DND-41 (cell line): ENCODE data around the gene SLC35F4.

Experiments used
- ATAC-seq: fragments of 200-7000 bp; cut with Tn5 transposase; 3 replicates; pipeline ENCODE4 v1.9.1; 2021; ENCODE audit warnings: low read depth; ENCODE audit not compliant: insufficient read depth
- DNase-seq: peaks from one replicate; pipeline ENCODE4 v3.0.0-alpha.2; 2020
- H2AFZ ChIP-seq: 2 replicates; pipeline ENCODE4 v1.6.0; 2012; ENCODE audit warnings: low read depth, low read length
- H3K27ac ChIP-seq: 2 replicates; pipeline ENCODE4 v1.5.1; 2012; ENCODE audit warnings: low read length, inconsistent platforms
- H3K27me3 ChIP-seq: fragments of 200-600 bp; sonication (generic); 2 replicates; pipeline ENCODE4 v1.6.0; 2012; ENCODE audit warnings: low read length, mild to moderate bottlenecking, inconsistent platforms; ENCODE audit not compliant: insufficient read depth, poor library complexity
- H3K36me3 ChIP-seq: 2 replicates; pipeline ENCODE4 v1.5.1; 2012; ENCODE audit warnings: low read length, inconsistent platforms; ENCODE audit not compliant: insufficient read depth
- H3K4me1 ChIP-seq: 2 replicates; pipeline ENCODE4 v1.5.1; 2012; ENCODE audit warnings: mild to moderate bottlenecking, low read length; ENCODE audit not compliant: insufficient read depth
- H3K4me2 ChIP-seq: 2 replicates; pipeline ENCODE4 v1.6.0; 2012; ENCODE audit warnings: mild to moderate bottlenecking, moderate library complexity, low read length, inconsistent platforms; ENCODE audit not compliant: insufficient read depth
- H3K4me3 ChIP-seq, 2 experiments: fragments of 200-600 bp in 1 of 2; shearing (Covaris generic) in 1 of 2; 2 replicates each; pipeline ENCODE4 v1.5.1; 2012 to 2016; ENCODE audit warnings: inconsistent platforms in 2 of 2, low read length in 2 of 2, mild to moderate bottlenecking in 2 of 2, low read depth in 1 of 2, moderate library complexity in 1 of 2
- H3K79me2 ChIP-seq: 2 replicates; pipeline ENCODE4 v1.6.0; 2012; ENCODE audit warnings: low read length, inconsistent platforms; ENCODE audit not compliant: insufficient read depth
- H3K9ac ChIP-seq: 2 replicates; pipeline ENCODE4 v1.6.0; 2012; ENCODE audit warnings: low read depth, mild to moderate bottlenecking, inconsistent platforms, low read length, moderate library complexity
- H3K9me3 ChIP-seq: 2 replicates; pipeline ENCODE4 v1.5.1; 2012; ENCODE audit warnings: low read length, moderate library complexity, mild to moderate bottlenecking, inconsistent platforms; ENCODE audit not compliant: insufficient read depth, severe bottlenecking
- H4K20me1 ChIP-seq: 2 replicates; pipeline ENCODE4 v1.6.0; 2012; ENCODE audit warnings: low read length; ENCODE audit not compliant: insufficient read depth
- EZH2 ChIP-seq: IDR thresholded peaks from 3 replicates; pipeline ENCODE4 v1.6.1; 2012; ENCODE audit warnings: borderline replicate concordance, low read depth, mild to moderate bottlenecking, moderate library complexity, low read length, inconsistent platforms; ENCODE audit not compliant: severe bottlenecking
- TF ChIP-seq, protein P1 (sequence below): IDR thresholded peaks from 2 replicates; pipeline ENCODE4 v1.5.1; 2012; ENCODE audit warnings: borderline replicate concordance, low read length, moderate library complexity, mild to moderate bottlenecking; ENCODE audit not compliant: poor library complexity, severe bottlenecking; ENCODE audit errors: extremely low read depth

The SLC35F4 gene

DNA sequence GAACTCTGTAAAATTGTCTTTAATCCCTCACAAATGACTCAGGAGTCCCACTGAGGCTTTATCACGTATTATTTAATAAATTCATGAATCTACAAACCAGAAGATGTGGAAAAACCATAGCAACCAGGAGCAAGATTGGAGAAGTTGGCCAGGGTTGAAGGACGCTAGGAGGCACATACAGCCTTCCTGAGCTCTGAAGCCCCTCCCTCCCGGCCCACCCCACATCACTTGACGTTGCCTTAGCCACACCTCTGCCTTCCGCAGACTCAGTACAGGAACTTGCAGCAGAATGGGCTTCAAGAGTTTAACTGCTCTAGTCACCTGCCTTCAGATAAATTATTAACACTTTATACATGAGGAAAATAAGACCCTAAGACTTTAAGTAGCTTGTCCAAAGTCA lies 33.9 kb downstream of the SLC35F4 start:
- Histone ChIP-seq H3K79me2 (no peaks in the 10 kb centered on the region), H3K4me1 (no peaks in the 10 kb centered on the region), H3K4me2 (no peak overlapping the region), H3K9me3 (no peaks in the 10 kb centered on the region), H3K27ac (no peak overlapping the region), H3K36me3 (no peaks in the 10 kb centered on the region), H2AFZ (no peak overlapping the region), H4K20me1 (no peaks in the 10 kb centered on the region), H3K27me3 (peaks cover 3% of the 10 kb centered on the region), H3K9ac (no peak overlapping the region), H3K4me3 (no peak overlapping the region)
- peak; percentile 76 for ATAC-seq
- TF ChIP-seq, protein P1, sequence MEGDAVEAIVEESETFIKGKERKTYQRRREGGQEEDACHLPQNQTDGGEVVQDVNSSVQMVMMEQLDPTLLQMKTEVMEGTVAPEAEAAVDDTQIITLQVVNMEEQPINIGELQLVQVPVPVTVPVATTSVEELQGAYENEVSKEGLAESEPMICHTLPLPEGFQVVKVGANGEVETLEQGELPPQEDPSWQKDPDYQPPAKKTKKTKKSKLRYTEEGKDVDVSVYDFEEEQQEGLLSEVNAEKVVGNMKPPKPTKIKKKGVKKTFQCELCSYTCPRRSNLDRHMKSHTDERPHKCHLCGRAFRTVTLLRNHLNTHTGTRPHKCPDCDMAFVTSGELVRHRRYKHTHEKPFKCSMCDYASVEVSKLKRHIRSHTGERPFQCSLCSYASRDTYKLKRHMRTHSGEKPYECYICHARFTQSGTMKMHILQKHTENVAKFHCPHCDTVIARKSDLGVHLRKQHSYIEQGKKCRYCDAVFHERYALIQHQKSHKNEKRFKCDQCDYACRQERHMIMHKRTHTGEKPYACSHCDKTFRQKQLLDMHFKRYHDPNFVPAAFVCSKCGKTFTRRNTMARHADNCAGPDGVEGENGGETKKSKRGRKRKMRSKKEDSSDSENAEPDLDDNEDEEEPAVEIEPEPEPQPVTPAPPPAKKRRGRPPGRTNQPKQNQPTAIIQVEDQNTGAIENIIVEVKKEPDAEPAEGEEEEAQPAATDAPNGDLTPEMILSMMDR: no peak
- peak; percentile 7 for DNase-seq

DNA sequence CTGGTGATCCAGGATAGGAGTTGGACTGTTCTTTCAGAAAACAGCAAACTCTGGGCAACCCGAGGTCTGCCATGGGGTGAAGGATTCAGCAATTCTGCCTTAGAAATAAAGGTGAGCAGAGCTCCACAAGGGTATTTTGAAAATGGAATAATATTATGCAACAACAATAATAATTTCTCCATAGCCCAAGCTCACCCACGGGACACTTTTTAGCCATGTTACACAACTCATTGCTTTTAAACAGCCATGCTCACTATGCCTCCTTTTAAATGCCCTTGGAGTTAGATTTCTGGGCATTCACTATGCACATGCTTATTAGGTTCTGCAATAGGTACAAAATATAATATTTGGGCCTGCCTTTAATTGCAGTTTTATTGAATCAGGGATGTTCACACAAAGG lies 37.2 kb downstream of the SLC35F4 start:
- Histone ChIP-seq H2AFZ (no peak overlapping the region), H3K4me2 (no peak overlapping the region), H3K27ac (no peak overlapping the region), H3K79me2 (no peaks in the 10 kb centered on the region), H3K4me1 (no peaks in the 10 kb centered on the region), H3K4me3 (no peak overlapping the region), H3K36me3 (no peaks in the 10 kb centered on the region), H3K27me3 (peaks cover 3% of the 10 kb centered on the region), H3K9ac (no peak overlapping the region), H3K9me3 (no peaks in the 10 kb centered on the region), H4K20me1 (no peaks in the 10 kb centered on the region)
- TF ChIP-seq, protein P1: no peak
- no peak for TF ChIP-seq EZH2
- ATAC-seq (no peak), DNase-seq (no peak)

DNA sequence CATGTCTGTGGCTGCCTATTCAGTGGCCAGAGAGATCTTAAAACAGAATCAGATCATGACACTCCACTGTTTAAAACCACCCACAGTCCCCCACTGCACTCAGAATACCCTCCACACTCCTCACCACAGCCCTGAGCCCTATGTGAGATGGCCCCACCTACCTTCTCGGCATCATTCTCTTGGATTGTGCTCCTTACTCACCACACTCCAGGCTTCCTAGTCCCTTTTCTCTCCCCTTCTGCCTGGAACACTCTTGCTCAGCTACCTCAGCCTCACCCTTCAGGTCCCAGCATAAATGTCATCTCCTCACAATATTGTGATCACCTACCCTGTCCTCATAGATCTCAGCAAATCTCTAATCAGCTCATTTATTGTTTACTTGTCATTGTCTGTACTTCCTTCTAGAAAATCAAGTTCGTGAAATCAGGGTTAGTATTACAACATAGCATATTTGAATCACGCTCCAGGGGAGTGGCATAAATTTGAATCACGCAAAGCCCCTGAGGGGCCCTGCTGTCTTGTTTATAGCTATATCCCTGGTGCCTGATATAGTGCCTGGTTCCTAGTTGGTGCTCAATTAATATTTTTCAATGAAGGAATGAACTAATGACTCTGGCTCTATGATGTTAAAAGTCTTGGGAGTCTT lies 42.8 kb downstream of the SLC35F4 start:
- TF ChIP-seq, protein P1: no peak
- no peak for DNase-seq
- Histone ChIP-seq H3K9ac (no peak overlapping the region), H4K20me1 (no peaks in the 10 kb centered on the region; the same call in 1 of the 2 replicates), H3K79me2 (no peaks in the 10 kb centered on the region), H3K4me1 (no peaks in the 10 kb centered on the region), H3K27me3 (no peaks in the 10 kb centered on the region), H2AFZ (no peak overlapping the region), H3K4me3 (no peak overlapping the region), H3K9me3 (no peaks in the 10 kb centered on the region), H3K27ac (no peak overlapping the region), H3K36me3 (no peaks in the 10 kb centered on the region), H3K4me2 (no peak overlapping the region)
- no peak for ATAC-seq

DNA sequence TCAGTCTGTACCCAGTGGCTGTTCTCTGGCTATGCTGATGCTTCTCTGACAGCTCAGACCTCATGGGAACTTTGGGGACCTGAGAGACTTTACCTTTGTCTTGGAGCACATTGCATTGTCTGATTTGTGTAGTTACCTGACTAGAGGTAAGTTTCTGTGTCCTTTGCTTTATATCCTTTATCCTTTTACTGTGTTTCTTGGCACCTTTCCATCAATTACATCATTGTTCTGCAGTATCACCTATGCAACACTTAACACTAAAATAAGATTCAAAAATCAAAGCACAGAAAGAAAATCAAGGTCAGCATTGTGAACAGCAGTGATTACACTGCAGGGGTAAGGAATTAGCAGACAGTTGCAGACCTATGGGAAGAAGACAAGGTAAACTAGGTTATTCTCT lies 43.8 kb downstream of the SLC35F4 start:
- DNase-seq (no peak), ATAC-seq (no peak)
- H3K79me2 ChIP-seq: no peaks in the 10 kb centered on the region
- H3K9ac ChIP-seq: no peak overlapping the region
- H3K4me3 ChIP-seq: no peak overlapping the region
- H3K4me1 ChIP-seq: no peaks in the 10 kb centered on the region
- H3K4me2 ChIP-seq: no peak overlapping the region
- H4K20me1 ChIP-seq: no peaks in the 10 kb centered on the region; the same call in 1 of the 2 replicates
- H2AFZ ChIP-seq: no peak overlapping the region
- no peak overlapping the region for H3K27ac ChIP-seq
- no peaks in the 10 kb centered on the region for H3K27me3 ChIP-seq
- no peaks in the 10 kb centered on the region for H3K9me3 ChIP-seq
- H3K36me3 ChIP-seq: no peaks in the 10 kb centered on the region
- TF ChIP-seq, protein P1: no peak
- TF ChIP-seq EZH2: no peak
